ENCODE data around the gene CDKN1C.

DNA sequence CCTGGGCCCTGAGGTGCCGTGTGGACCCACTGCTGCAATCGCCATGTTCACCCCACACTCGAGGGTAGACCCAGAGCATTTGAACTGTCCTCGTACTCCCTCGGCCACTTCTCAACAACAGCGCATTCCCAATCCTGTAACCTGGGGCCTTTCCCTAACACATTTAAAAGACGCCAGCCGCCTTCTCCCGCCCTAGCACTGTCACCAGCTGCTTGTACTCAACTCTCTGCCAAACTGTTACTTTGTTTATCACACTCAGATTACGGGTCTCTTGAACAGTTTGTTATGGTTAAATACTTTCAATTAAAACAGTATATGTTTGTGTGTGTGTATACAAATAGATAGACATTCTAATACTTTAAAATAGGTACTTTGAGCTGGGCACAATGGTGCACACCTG, 20.7 kb downstream of the CDKN1C start:
- TF ChIP-seq, protein P1, sequence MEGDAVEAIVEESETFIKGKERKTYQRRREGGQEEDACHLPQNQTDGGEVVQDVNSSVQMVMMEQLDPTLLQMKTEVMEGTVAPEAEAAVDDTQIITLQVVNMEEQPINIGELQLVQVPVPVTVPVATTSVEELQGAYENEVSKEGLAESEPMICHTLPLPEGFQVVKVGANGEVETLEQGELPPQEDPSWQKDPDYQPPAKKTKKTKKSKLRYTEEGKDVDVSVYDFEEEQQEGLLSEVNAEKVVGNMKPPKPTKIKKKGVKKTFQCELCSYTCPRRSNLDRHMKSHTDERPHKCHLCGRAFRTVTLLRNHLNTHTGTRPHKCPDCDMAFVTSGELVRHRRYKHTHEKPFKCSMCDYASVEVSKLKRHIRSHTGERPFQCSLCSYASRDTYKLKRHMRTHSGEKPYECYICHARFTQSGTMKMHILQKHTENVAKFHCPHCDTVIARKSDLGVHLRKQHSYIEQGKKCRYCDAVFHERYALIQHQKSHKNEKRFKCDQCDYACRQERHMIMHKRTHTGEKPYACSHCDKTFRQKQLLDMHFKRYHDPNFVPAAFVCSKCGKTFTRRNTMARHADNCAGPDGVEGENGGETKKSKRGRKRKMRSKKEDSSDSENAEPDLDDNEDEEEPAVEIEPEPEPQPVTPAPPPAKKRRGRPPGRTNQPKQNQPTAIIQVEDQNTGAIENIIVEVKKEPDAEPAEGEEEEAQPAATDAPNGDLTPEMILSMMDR (IDR thresholded peaks at IDR 0.05; ENCODE audit: low read depth, low read length, missing input control): no peak
- TF ChIP-seq RXRA (IDR thresholded peaks at IDR 0.05) (no peak), GABPA (IDR thresholded peaks at IDR 0.05 in 1 of 2, conservative IDR thresholded peaks at IDR 0.05 in 1 of 2) (no peak), ZBTB33 (IDR thresholded peaks at IDR 0.05) (no peak), EGR1 (IDR thresholded peaks at IDR 0.05; ENCODE audit: low read depth in 2 of 2) (no peak), REST (IDR thresholded peaks at IDR 0.05) (no peak), RAD21 (IDR thresholded peaks at IDR 0.05) (no peak), JUND (IDR thresholded peaks at IDR 0.05) (no peak), MAX (IDR thresholded peaks at IDR 0.05) (no peak)

Measured in liver (tissue), 3 donors.